KOPT-K1 (cell line): ENCODE data around the gene GDE1.

ENCODE experiments used
- H3K27ac ChIP-seq: fragments of 200-600 bp; sonication (generic); 2 replicates; pipeline ENCODE4 v1.5.1; 2016; ENCODE audit warnings: antibody characterized with exemption, mild to moderate bottlenecking, low read depth, low read length; ENCODE audit not compliant: poor library complexity, severe bottlenecking
- H3K36me3 ChIP-seq: fragments of 200-600 bp; sonication (generic); 2 replicates; pipeline ENCODE4 v1.5.1; 2017; ENCODE audit warnings: antibody characterized with exemption, mild to moderate bottlenecking, low read length, moderate library complexity; ENCODE audit not compliant: insufficient read depth
- H3K9me3 ChIP-seq: fragments of 200-600 bp; sonication (generic); 2 replicates; pipeline ENCODE4 v1.5.1; 2017; ENCODE audit warnings: antibody characterized with exemption, low read length, mild to moderate bottlenecking; ENCODE audit not compliant: insufficient read depth, poor library complexity, severe bottlenecking

Gene GDE1

GRCh38 chr16:19532601-19533000 is 10.7 kb upstream of the GDE1 start:
- Histone ChIP-seq H3K36me3 (peaks cover 100% of the 10 kb centered on the region), H3K27ac (no peak overlapping the region), H3K9me3 (no peaks in the 10 kb centered on the region)

- Histone ChIP-seq H3K36me3 (peaks cover 62% of the 10 kb centered on the region), H3K27ac (no peak overlapping the region), H3K9me3 (no peaks in the 10 kb centered on the region)
These were observed 6.8 kb upstream of the GDE1 start for GRCh38 chr16:19528666-19529065.

- no peak overlapping the region for H3K27ac ChIP-seq
- H3K9me3 ChIP-seq, result no peaks in the 10 kb centered on the region
- peaks cover 47% of the 10 kb centered on the region for H3K36me3 ChIP-seq
These were observed 5.3 kb upstream of the GDE1 start for GRCh38 chr16:19527161-19527560.

- peaks cover 29% of the 10 kb centered on the region for H3K36me3 ChIP-seq
- H3K9me3 ChIP-seq, result no peaks in the 10 kb centered on the region
- peak overlapping the region; percentile 85 for H3K27ac ChIP-seq
These were observed 3.5 kb upstream of the GDE1 start for GRCh38 chr16:19525385-19525723.

GRCh38 chr16:19524616-19525384 is 2.9 kb upstream of the GDE1 start:
- Histone ChIP-seq H3K27ac (peak overlapping the region; percentile 85), H3K9me3 (no peaks in the 10 kb centered on the region), H3K36me3 (peaks cover 28% of the 10 kb centered on the region)

- Histone ChIP-seq H3K36me3 (peaks cover 23% of the 10 kb centered on the region), H3K27ac (peak overlapping the region; percentile 85), H3K9me3 (no peaks in the 10 kb centered on the region)
These were observed 2.4 kb upstream of the GDE1 start for GRCh38 chr16:19524356-19524615.

GRCh38 chr16:19523559-19524355 is 1.9 kb upstream of the GDE1 start, which contains the start of gene CCP110:
TSS of gene CCP110 (plus strand) at chr16:19523942. CDS start at chr16:19527882, 3,940 bp downstream.
- H3K36me3 ChIP-seq, result peaks cover 17% of the 10 kb centered on the region
- no peaks in the 10 kb centered on the region for H3K9me3 ChIP-seq
- H3K27ac ChIP-seq, result peak within 1 kb of the TSS; percentile 85

GRCh38 chr16:19523184-19523558 is 1.3 kb upstream of the GDE1 start:
- Histone ChIP-seq H3K27ac (no peak overlapping the region), H3K36me3 (peaks cover 12% of the 10 kb centered on the region)

GRCh38 chr16:19522760-19523159 is 862 bp upstream of the GDE1 start:
- Histone ChIP-seq H3K36me3 (peaks cover 7% of the 10 kb centered on the region), H3K27ac (peak overlapping the region; percentile 74)

More at GRCh38 chr16:19523184-19523558, 1.3 kb upstream of the GDE1 start:
- no peaks in the 10 kb centered on the region for H3K9me3 ChIP-seq

GRCh38 chr16:19522397-19522732 is 467 bp upstream of the GDE1 start:
- H3K9me3 ChIP-seq, result no peaks in the 10 kb centered on the region
- peak overlapping the region; percentile 74 for H3K27ac ChIP-seq
- H3K36me3 ChIP-seq, result peaks cover 7% of the 10 kb centered on the region

More at GRCh38 chr16:19522760-19523159, 862 bp upstream of the GDE1 start:
- no peaks in the 10 kb centered on the region for H3K9me3 ChIP-seq

- peaks cover 21% of the 10 kb centered on the region for H3K36me3 ChIP-seq
- peak overlapping the region; percentile 74 for H3K27ac ChIP-seq
- no peaks in the 10 kb centered on the region for H3K9me3 ChIP-seq
These were observed 1.0 kb downstream of the GDE1 start for GRCh38 chr16:19520861-19521331.

GRCh38 chr16:19518388-19518787 is 3.5 kb downstream of the GDE1 start:
- Histone ChIP-seq H3K9me3 (no peaks in the 10 kb centered on the region), H3K36me3 (peaks cover 45% of the 10 kb centered on the region), H3K27ac (no peak overlapping the region)

GRCh38 chr16:19517424-19518089 is 4.3 kb downstream of the GDE1 start:
- Histone ChIP-seq H3K9me3 (no peaks in the 10 kb centered on the region), H3K36me3 (peaks cover 54% of the 10 kb centered on the region), H3K27ac (no peak overlapping the region)

- H3K36me3 ChIP-seq, result peaks cover 72% of the 10 kb centered on the region
- H3K9me3 ChIP-seq, result no peaks in the 10 kb centered on the region
- no peak overlapping the region for H3K27ac ChIP-seq
These were observed 6.1 kb downstream of the GDE1 start for GRCh38 chr16:19515757-19516156.

GRCh38 chr16:19513377-19514053 is 8.4 kb downstream of the GDE1 start:
- Histone ChIP-seq H3K36me3 (peaks cover 90% of the 10 kb centered on the region), H3K9me3 (no peaks in the 10 kb centered on the region), H3K27ac (no peak overlapping the region)
